Upper lobe of left lung (tissue), 6 donors: Measurements from ENCODE around the gene CIC. TPM values are rescaled to one million over a fixed set of nuclear protein-coding genes. Genes with fewer than 3 reads are reported as not detected.

Experiments used
- ATAC-seq, 2 donors: fragments of 200-7000 bp; cut with Tn5 transposase; one replicate each; pipeline ENCODE4 v1.9.1; 2022; ENCODE audit warnings: mild to moderate bottlenecking in 2 of 2, moderate library complexity in 2 of 2; ENCODE audit not compliant: low FRiP score in 2 of 2
- DNase-seq, 2 donors: peaks; one replicate each; pipeline ENCODE4 v3.0.0-alpha.2; 2019 to 2020
- H3K27ac ChIP-seq, 4 donors: fragments of 200-600 bp; sonication (generic); one replicate each; pipeline ENCODE4 v1.5.1; 2016 to 2019
- H3K27me3 ChIP-seq, 4 donors: fragments of 200-600 bp; sonication (generic); one replicate each; pipeline ENCODE4 v1.5.1; 2017 to 2019
- H3K36me3 ChIP-seq, 4 donors: fragments of 200-600 bp; sonication (generic); one replicate each; pipeline ENCODE4 v1.5.1; 2016 to 2019
- H3K4me1 ChIP-seq, 4 donors: fragments of 200-600 bp; sonication (generic); one replicate each; pipeline ENCODE4 v1.5.1; 2018 to 2019
- H3K4me3 ChIP-seq, 4 donors: fragments of 200-600 bp; sonication (generic); one replicate each; pipeline ENCODE4 v1.5.1; 2017 to 2019; ENCODE audit warnings: mild to moderate bottlenecking in 2 of 4, moderate library complexity in 1 of 4
- H3K9me3 ChIP-seq, 4 donors: fragments of 200-600 bp; sonication (generic); one replicate each; pipeline ENCODE4 v1.5.1; 2018 to 2019
- EP300 ChIP-seq, 4 donors: sonication (generic); formaldehyde crosslinking; IDR thresholded peaks; one replicate each; pipeline ENCODE4 v1.5.1; 2017; ENCODE audit warnings: antibody characterized with exemption in 4 of 4, control low read depth in 2 of 4
- POLR2A ChIP-seq, 4 donors: fragments of 450-650 bp; IDR thresholded peaks; one replicate each; pipeline ENCODE4 v1.5.1; 2016 to 2017; ENCODE audit warnings: antibody characterized with exemption in 4 of 4, mild to moderate bottlenecking in 2 of 4
- POLR2AphosphoS5 ChIP-seq, 2 donors: sonication (generic); formaldehyde crosslinking; IDR thresholded peaks; one replicate each; pipeline ENCODE4 v1.5.1; 2017; ENCODE audit warnings: antibody characterized with exemption in 2 of 2
- WGBS, 2 donors: methylation state at CpG; one replicate each; pipeline ENCODE4 v1.1.5; 2017 to 2018; 5-methylcytosine and 5-hydroxymethylcytosine counted together
- total RNA-seq, 6 donors: library from RNA; depleted of rRNA in 4 of 6; stranded (reverse); fragments of >200 nt in 4 of 6; gene quantifications; one replicate each; pipeline versions ENCODE4 v1.1.0 to v1.2.1, GENCODE V29; 2016 to 2021
- TF ChIP-seq, protein P1 (sequence below), 6 experiments: fragments of 450-650 bp in 4 of 6; fragments of 200-600 bp in 2 of 6; sonication (generic) in 2 of 6; IDR thresholded peaks; one replicate each; pipeline ENCODE4 v1.5.1; 2016 to 2019; ENCODE audit warnings: antibody characterized with exemption in 6 of 6
- donor health status: DM: no; HTN: no; CAD: no; lungs with moderate emphysema.
- donor health status: DM: no; HTN: yes; CAD: no; lungs with severe emphysema.

CIC gene
- total RNA-seq, 6 donors from 2014 or later: 52.6 to 170 (median 77.7) TPM

DNA sequence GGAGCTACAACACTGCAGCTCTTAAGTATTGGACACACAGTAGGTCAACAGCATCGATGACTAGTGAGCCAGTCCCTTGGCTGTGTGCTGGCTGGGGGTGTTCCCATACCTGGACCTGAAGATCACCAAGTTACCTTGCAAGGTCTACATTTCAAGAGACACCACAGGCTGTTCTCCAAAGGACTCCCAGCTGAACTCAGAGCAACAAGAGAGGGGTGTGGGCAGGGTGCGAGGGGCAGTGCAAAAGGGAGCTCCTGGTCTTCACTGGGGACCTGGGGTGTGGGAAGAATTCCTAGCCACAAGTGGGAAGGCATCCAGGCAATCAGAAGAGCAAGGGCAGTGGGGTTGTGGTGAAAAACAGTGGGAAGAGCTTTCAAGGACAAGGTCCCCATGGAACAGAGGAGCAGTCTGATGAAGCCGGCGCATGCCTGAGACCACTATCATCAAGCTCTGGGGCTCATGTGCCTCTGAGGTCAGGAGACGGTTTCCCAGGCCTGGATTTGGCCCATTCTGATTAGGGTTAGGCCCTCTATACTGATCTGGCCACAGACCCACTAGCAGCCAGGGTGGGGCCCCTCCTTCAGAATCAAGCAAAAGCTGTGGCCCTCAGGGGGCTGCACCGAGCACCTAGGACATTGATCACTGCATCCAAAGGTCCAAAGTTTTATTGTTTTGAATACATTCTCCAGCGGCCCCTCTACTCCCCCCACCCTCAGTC, 22.0 kb upstream of the CIC start:
- Histone ChIP-seq H3K36me3 (peaks cover 0 to 27% (median 19%) of the 10 kb centered on the region in 4 donors), H3K27ac (peak overlapping the region in 3 of 4 donors; percentile 34 to 66 (median 43)), H3K9me3 (no peaks in the 10 kb centered on the region), H3K4me1 (peaks cover 34 to 68% (median 58%) of the 10 kb centered on the region in 4 donors), H3K27me3 (no peaks in the 10 kb centered on the region), H3K4me3 (no peak overlapping the region)
- no peak for TF ChIP-seq POLR2AphosphoS5 (IDR thresholded peaks at IDR 0.05)
- TF ChIP-seq, protein P1, sequence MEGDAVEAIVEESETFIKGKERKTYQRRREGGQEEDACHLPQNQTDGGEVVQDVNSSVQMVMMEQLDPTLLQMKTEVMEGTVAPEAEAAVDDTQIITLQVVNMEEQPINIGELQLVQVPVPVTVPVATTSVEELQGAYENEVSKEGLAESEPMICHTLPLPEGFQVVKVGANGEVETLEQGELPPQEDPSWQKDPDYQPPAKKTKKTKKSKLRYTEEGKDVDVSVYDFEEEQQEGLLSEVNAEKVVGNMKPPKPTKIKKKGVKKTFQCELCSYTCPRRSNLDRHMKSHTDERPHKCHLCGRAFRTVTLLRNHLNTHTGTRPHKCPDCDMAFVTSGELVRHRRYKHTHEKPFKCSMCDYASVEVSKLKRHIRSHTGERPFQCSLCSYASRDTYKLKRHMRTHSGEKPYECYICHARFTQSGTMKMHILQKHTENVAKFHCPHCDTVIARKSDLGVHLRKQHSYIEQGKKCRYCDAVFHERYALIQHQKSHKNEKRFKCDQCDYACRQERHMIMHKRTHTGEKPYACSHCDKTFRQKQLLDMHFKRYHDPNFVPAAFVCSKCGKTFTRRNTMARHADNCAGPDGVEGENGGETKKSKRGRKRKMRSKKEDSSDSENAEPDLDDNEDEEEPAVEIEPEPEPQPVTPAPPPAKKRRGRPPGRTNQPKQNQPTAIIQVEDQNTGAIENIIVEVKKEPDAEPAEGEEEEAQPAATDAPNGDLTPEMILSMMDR (IDR thresholded peaks at IDR 0.05): no peak
- no peak for TF ChIP-seq POLR2A (IDR thresholded peaks at IDR 0.05)
- WGBS, 2 donors: 72 to 88% methylated on average over 7 of the region's 7 CpGs
- no peak for ATAC-seq
- DNase-seq: no peak

DNA sequence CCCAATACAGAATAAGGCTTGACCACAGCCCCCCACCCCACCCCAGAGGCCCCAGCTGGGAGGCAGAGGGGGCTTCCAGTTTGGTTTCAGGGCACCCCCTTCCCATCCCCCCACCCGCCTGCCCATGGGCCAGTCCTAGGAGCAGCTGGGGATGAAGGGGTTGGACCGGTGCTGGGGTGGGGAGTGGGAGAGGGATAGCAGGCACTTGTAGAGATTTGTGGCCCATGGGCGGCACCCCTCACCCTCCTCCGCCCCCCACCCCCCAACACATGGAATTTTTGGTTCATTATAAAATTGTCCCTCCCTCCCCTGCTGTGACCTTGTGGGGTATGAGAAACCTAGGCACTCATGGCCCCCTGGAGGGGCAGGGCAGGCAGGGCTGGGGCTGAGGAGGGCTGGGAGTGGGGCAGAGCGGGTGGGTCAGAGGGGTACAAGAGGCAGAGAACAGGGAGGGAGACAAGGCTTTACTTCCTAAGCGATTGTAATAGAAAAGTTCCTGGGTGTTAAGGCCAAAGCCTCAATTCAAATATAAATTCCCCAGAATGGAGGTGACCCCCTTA, 21.3 kb upstream of the CIC start:
- no peak overlapping the region for H3K4me3 ChIP-seq
- peak overlapping the region in 2 of 4 donors; percentile 34 to 66 for H3K27ac ChIP-seq
- 90 to 98% methylated on average over 2 to 5 of the region's 6 CpGs for WGBS, 2 donors
- TF ChIP-seq POLR2A (IDR thresholded peaks at IDR 0.05) (no peak), POLR2AphosphoS5 (IDR thresholded peaks at IDR 0.05) (no peak), EP300 (IDR thresholded peaks at IDR 0.05) (no peak)
- TF ChIP-seq, protein P1 (IDR thresholded peaks at IDR 0.05): no peak
- DNase-seq (no peak), ATAC-seq (no peak)
- H3K36me3 ChIP-seq: peaks cover 0 to 27% (median 19%) of the 10 kb centered on the region in 4 donors
- peaks cover 41 to 75% (median 65%) of the 10 kb centered on the region in 4 donors for H3K4me1 ChIP-seq
- no peaks in the 10 kb centered on the region for H3K9me3 ChIP-seq
- no peaks in the 10 kb centered on the region for H3K27me3 ChIP-seq

DNA sequence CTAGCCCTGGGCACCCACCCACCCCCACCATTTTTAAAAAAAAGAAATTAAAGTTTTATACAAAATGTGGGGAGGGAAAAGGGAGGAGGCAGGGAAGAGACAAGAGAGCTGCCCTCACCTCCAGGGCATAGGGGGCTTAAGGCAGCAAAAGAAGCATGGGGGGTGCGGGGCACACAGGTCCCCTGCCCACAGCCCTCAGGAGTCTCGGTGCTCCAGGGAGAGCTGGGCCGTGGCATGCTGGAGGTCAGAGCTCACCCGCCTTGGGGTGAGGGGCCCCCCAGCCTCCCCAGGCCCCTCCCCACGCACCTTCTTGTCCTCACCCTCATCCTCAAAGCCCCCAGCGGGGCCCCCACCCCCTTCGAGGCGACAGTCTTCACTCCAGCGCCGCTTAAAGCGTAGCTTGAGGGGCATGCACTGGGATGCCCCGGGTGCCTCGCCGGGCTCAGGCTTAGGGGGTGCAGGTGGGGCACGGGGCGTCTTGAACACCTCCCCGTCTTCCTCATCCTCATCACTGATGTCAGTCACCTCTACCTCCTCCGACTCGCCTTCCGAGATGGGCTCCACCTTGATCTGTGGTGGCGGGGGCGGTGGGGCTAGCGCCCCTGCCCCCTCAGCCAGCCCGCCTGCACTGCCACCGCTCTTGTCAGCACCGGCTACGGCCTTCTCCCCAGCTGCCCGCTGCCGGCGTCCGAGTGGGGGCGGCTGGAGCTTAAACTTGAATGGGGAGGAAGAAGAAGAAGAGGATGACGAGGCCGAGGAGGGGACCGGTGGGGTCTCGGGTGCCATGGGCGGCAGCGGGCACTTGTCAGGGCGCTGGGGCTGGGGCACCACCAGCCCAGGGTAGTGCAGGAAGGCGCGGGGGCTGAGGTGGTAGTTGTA, 20.5 kb upstream of the CIC start:
- TF ChIP-seq, protein P1 (IDR thresholded peaks at IDR 0.05): no peak
- TF ChIP-seq EP300 (IDR thresholded peaks at IDR 0.05): no peak
- TF ChIP-seq POLR2A (IDR thresholded peaks at IDR 0.05): no peak
- TF ChIP-seq POLR2AphosphoS5 (IDR thresholded peaks at IDR 0.05): no peak
- Histone ChIP-seq H3K4me3 (no peak overlapping the region), H3K36me3 (peaks cover 0 to 27% (median 19%) of the 10 kb centered on the region in 4 donors), H3K9me3 (no peaks in the 10 kb centered on the region), H3K27me3 (no peaks in the 10 kb centered on the region), H3K4me1 (peaks cover 42 to 77% (median 67%) of the 10 kb centered on the region in 4 donors), H3K27ac (peak overlapping the region in 2 of 4 donors; percentile 98 to 100)
- 89% methylated on average over 33 to 41 of the region's 41 CpGs for WGBS, 2 donors
- ATAC-seq (no peak), DNase-seq (peak in 1 of 2 donors; percentile 85)

DNA sequence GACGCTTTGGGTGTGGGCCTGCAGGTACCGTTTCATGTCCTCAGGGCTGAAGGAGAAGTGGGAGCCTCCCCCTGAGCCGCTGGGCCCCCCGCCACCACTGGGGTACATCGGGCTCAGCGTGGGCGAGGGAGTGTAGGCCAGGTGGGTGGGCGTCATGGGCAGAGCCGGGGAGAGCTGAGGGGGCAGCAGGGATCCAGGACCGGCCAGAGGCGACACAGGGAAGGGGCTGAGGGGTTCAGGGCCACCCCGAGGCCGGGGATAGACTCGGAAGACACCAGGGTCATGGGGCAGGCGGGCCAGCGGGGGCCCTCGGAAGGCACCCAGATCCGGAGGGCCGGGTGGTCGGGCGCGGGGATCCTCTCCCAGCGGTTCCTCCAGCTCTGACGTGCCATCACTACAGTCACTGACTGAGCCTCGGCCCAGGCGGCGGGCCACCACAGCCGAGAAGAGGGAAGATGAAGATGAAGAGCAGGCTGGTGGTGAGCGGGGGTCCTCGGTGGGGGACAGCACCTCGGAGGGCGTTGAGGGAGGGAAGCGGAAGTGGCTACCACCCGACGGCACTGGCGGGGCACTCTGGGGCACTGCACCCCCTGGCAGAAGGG, 19.8 kb upstream of the CIC start:
- TF ChIP-seq EP300 (IDR thresholded peaks at IDR 0.05) (no peak), POLR2A (IDR thresholded peaks at IDR 0.05) (no peak), POLR2AphosphoS5 (IDR thresholded peaks at IDR 0.05) (no peak)
- TF ChIP-seq, protein P1 (IDR thresholded peaks at IDR 0.05): no peak
- Histone ChIP-seq H3K27ac (peak overlapping the region in 3 of 4 donors; percentile 98 to 100 (median 100)), H3K4me3 (no peak overlapping the region), H3K9me3 (no peaks in the 10 kb centered on the region), H3K36me3 (peaks cover 0 to 27% (median 19%) of the 10 kb centered on the region in 4 donors), H3K4me1 (peaks cover 36 to 70% (median 60%) of the 10 kb centered on the region in 4 donors), H3K27me3 (no peaks in the 10 kb centered on the region)
- ATAC-seq (no peak), DNase-seq (peak in 1 of 2 donors; percentile 82)
- WGBS, 2 donors: 84 to 86% methylated on average over 25 to 36 of the region's 36 CpGs
